NCI-H128 (cell line): Measurements from ENCODE around the gene OR52D1.

Experiments used
- DNase-seq: peaks from one replicate; lab custom pipeline; 2025; ENCODE audit not compliant: unreplicated experiment; lab: John Stamatoyannopoulos, UW

The OR52D1 gene

DNA sequence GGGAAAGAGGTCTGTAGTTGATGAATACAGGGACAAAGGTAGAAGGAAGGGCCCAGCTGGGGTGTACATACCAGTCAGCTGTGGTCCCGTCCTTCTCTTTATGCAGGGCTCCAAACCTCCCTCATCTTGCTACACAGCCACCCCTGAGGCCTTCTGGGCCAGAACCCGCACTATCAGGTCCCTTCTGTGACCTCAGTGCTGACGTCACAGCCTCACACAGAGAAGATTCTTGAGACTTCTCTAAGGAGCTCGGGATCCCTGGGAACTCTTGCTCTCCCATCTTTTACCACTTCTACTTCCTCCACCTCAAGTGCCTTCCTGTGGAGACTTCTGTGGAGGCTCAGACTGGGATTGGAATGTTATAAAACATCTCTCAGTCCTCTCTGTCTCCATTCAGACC is 21.3 kb downstream of the OR52D1 start, which contains the start of gene UBQLN3:
TSS of gene UBQLN3 (minus strand) at position 155 of the 400 bp plus-strand sequence. CDS start 399 bp downstream, outside the sequence.
- DNase-seq = no peak

DNA sequence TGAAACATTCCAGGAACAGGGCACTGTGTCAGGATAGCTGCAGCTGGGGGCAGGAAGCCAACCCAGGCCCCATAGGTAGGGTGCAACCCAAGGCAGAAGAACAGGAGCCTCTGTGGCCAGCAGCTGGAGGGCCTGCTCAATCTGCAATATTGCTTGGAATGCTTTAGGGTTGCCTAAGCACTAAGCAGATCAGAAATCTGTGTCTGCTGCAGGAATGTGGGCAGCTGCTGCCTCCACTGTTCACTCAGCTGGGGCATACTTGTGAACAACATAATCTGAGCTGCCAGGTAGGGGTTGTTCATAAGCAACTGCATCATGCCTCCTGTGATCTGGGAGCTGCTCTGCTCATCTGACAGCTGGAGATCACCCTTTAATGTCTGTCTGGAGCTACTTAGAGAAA is 26.4 kb downstream of the OR52D1 start:
- no peak for DNase-seq

DNA sequence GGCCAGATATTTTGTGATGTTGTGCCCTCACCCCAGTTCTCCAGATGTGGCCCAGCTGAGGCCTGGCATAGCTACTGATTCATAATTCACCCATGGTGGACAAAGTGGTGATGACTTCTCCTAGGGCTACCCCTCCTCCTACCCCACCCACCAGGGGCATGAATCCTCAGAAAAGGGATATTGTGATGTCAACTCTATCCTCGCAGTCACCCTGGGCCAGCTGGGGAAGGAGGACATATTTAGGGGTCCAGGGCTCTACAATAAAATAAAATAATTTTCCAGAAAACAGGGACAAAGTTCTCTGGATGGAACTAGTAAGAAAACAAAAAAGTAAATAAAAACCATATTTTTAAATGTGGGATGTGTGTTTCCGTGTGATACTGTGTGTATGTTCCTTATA is 28.1 kb downstream of the OR52D1 start, which contains the start of gene UBQLNL:
TSS of gene UBQLNL (minus strand) at position 101 of the 400 bp plus-strand sequence. CDS start 258 bp downstream, outside the sequence.
- DNase-seq = no peak

DNA sequence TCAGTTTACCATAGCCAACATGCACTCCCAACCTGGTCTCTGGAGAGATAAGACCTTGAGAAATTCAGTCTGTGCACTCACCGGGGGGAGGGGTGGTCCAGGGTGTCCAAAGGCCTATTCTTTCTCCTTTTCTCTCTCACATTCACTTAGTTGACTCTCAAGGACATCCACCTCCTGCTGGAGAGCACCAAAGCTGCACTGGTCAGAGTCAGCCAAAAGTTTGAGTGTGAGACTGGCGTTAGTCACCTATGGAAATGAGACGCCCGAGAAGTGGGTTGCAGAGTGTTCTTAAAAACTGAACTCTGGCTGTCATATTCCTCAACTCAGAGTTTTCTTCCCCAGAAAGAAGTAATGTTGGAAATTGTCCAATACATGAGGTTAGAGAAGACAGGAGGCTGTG is 33.1 kb downstream of the OR52D1 start:
- no peak for DNase-seq

DNA sequence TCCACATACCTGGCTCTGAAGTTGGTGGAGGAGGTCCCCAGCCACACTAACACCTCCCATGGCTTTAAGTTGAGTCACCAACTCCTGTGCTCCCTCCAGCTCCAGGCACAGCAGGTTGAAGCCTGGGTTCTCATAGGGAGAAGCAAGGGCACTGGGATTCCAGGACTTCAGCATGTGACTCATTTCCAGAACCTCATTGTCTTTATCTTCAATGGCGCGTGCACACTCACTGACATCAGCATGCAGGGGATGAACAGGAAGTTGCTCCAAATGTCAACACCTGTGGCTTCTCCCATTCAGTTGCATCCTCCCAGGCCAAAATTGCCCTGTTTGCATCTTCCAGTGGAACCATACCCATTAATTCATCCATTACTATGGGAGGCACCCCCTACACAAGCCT is 33.8 kb downstream of the OR52D1 start:
- DNase-seq = no peak

DNA sequence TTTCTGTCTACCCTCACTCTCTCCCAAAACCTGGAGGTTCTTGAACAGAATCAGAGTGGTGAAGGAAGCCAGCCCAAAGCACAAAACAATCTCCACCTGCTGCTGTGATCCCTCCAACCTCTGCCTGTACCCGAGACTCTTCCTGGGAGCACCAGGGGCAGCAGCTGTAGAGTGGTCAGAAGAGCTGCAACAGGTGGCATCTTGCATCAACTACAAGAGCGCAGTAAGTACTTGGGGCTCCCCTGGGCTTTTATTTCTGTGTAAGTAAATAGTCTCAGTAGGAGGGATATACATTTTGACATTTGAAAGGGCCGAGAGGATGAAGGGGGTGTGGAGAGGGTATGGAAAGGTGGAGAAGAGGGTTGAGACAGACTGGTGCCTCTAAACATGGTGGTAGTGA is 36.3 kb downstream of the OR52D1 start:
- no peak for DNase-seq

DNA sequence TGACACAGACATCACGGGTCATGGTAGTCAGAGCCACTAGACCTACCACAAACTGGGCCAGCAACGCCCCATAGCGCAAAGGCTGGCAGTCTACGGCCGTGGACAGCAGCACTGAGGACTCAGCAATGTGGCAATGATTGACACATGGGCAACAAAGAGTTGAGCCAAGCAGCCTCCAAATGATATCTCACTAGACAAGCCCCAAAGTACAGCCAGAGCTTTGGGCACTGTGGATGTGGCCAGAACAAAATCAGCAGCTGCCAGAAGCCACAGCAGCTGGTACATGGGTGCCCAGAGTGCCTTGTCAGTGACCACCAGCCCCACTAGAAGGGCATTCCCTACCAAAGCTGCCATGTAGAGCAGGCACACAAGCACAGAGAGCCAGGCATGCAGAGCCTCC is 39.2 kb downstream of the OR52D1 start:
- no peak for DNase-seq

DNA sequence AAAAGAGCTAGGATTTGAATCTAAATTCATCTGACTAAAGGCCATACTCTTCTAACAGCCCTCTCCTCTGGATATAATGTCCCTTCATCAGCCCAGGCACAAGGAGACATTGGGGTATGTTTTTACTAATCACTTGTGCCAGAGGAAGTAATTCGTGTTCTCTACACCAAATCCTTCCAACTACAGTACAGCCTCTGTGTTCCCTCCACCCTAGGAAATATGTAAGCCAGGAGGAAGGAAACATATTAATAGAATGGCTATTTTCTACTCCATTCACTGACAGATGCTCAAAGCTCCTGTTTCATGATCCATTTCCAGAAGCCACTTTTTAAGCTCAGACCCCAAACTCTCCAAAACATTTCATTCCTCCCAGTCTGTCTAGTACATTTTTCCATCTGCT is 40.0 kb downstream of the OR52D1 start:
- no peak for DNase-seq

DNA sequence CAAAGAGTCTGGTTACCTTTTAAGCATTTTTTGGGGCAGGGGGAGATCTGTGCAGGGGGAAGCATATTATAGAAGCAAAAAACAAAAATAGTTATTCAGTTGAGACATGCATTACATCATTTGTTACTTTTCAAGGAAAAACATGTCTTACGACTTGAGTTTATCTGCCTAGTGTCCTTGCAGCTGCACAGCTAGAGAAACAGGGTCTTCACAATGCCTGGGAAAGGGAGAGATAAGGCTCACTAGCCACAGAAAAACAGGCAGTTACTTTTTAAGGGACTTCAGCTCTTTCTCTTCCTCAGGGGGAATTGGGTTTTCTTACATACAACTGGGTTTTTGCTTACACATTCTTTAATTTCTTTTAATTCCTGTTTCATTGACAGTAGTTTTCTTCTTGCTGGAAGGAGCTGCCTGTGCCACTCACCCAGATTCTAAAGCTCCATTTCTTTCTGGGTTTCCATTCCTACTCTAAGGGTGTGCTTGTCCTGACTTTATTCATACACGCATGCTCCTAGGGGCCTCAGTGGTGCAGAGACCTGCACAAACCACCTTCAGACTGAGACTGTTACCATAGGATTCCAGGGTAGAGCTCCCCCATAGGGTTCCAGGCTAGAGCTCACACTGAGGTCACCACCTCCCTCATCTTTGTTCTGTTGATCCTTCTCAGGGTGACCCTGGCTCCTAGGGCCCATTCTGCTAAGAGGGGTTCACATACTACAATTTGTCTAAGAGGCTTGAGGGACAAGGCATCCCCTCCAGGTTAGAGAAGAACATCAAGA is 42.8 kb downstream of the OR52D1 start:
- no peak for DNase-seq

DNA sequence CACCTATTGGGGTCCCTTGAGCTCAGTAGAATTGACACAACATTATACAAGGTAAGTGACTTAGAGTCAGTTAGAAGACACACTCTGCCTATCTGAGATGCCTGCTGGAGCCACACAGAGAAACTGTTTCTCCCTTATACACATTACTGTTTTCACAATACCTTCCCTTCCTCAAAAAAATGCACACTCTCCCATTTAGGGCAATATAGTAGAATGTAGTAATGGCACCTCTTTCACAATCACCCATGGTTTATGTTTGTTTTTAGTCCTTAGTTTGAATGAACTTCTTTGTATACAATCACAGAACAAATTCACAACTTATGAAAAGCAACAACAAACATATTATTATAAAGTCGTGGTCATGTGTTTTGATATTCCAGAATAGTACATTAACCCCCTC is 45.6 kb downstream of the OR52D1 start:
- no peak for DNase-seq

DNA sequence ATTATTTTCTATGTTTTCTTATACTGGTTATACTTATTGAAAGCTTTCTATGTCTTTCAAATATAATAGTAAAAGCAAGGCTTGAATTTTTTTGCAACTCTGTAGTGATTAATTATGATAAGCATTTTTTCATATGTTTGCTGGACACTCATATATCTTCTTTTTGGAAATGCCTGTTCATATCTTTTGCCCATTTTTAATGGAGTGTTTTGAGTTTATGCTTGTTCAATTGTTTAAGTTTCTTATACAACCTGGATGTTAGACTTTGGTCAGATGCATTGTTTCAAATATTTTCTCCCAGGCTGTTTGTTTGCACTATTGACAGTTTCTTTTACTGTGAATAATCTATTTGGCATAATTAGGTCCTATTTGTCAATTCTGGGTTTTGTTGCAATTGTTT is 48.0 kb downstream of the OR52D1 start:
- no peak for DNase-seq
